HG02610 (cell line): ENCODE data around the gene STK32B.
"Not testable (repeated sequence)": the region's sequence is repeated elsewhere in the genome, so short reads cannot be mapped to it uniquely, and the experiment has no call there.

Experiments
- ATAC-seq: cut with Tn5 transposase; IDR thresholded peaks from one replicate; pipeline ENCODE4 v1.9.1; 2021; ENCODE audit warnings: mild to moderate bottlenecking, moderate library complexity; ENCODE audit not compliant: unreplicated experiment

STK32B gene

GRCh38 chr4:5200513-5200912 lies 149.2 kb downstream of the STK32B start:
- ATAC-seq, result no peak

- ATAC-seq, result no peak
Measured at GRCh38 chr4:5203309-5203992, 152.2 kb downstream of the STK32B start.

DNA sequence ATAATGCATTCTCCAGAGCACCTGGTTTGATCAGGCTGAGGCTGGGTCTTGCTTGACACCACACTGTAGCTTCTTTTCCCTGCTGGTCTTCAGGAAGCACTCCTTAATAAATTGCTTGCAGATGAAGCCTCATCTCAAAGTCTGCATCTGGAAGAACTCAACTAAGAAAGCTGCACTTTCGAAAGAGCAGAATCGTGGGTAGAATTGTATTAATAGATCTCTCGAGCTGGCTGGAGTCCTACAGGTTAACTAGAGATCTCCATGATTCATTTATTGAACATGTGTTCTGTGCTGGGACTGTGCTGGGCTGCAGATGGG lies 152.7 kb downstream of the STK32B start:
- ATAC-seq, result no peak

DNA sequence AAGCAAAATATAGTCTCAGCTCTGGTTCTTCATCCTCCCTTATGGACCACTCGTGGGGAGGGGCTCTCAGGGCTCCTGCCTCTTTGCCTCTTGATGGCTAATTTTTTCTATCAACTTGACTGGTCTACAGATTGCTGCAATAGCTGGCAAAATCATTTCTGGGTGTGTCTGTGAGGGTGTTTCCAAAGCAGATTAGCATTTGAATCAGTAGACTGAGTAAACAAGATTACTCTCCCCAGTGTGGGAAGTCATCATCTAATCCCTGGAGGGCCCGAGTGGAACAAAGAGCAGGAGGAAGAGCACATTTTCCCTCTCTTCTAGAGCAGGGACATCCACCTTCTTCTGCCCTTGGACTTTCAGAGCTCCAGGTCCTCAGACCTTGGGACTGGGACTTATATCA lies 153.5 kb downstream of the STK32B start:
- no peak for ATAC-seq

DNA sequence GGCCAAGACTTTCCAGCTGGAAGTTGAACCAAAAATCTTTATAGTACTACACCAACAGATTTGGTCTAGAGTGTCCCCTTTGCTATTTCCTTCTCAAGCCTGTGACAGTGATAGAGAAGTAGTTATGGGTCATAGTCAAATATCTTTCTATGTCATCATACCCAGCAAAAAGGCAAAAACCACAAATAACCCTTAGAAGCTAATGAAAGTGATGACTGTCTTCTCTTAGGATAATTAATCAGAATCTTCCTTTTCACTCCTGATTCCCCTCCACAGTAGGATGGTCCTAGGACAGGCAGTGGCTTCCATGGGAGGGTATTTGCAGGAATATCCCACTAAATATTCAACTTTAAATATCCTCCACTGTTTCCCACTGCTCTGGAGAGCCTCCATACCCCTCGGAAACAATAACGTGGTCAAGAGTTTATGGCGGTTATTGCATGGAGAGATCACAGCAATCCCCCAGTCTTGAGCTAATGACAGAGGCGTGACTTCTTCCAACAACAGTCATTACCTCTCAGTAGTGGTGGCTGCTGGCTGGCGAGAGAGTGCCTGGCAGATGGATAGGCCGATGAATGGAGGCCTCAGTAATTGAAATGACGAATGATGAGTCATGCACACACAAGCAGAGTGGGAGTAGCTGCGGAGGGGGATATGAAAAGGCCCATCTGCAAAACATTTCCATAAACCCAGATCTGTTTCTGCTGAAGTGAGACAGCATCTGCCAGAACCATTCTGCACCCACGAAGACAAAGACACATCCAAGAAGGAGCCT lies 154.9 kb downstream of the STK32B start:
- ATAC-seq, result no peak

DNA sequence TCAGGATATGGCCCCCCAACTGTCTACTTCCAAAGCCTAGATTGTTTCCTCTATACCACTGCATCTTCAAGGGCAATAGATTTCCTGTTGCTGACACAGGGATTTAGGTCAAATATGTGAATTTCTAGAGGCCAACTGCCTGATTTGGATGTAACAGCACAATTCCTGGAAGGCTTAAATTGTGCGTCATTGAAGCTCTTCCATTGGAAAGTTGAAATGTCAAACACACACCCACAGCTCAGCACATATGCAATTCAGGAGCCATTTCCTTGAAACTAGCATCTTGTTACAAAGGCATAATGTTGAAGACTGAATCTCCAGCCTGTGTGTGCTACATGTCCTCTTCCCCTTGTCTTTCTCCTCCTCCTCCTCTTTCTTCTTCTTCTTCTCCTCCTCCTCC lies 158.6 kb downstream of the STK32B start:
- no peak for ATAC-seq

GRCh38 chr4:5211282-5211839 lies 160.1 kb downstream of the STK32B start:
- no peak for ATAC-seq

DNA sequence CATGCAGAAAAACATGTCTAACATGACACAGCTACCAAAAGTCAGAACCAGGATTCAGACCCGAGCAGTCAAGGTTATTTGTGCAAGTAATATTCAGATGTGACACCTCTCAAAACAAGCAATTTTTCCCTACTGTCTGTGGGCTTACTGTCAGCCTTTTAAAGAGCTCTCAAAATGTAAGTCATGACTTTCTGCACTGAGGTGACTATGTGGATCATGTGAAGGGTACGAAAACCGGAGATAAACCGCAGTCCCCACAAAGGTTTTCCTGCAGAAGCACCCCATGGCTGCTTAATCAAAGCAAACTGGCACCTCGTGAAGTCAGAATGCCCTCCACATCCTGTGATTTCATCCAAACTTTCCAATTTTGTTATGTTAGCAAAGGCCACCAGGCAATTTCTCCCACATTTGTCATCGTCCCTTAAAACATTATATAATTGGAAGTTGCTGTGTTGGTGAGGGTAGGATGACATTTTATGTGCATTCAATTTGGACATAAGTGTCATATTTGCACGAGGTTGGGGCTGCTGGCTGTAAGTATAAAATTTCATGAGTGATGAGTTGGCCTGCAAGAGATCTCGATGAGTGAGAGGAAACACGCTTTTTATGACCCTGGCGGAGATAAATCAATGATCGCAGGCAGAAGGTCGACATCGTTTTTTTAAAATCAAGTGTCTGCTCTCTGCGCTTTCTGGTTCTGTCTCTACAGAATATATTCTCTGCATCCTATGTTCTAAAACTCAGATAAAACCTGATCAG lies 161.2 kb downstream of the STK32B start:
- no peak for ATAC-seq

- no peak for ATAC-seq
Measured at GRCh38 chr4:5213087-5213595, 161.9 kb downstream of the STK32B start.

DNA sequence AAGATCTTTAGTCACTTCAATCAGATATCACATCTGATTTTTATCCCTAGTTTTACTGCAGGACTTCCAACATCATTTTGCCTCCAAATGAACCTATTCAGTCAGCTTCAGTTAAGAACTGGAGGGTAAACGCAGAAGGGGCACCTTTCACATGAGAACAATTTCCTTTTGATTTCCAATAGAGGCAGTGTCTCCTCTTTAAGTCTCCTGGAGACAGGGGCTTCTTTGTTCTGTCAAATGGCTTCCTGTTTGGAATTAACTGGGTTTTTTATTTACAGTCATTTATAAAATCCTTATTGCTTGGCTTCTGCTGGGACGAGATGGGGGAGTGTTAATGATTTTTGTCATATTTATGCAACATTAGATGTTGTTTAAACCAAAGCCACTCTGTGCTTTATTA lies 164.0 kb downstream of the STK32B start:
- no peak for ATAC-seq

- ATAC-seq, result no peak
Measured at GRCh38 chr4:5217421-5217820, 166.1 kb downstream of the STK32B start.

- no peak for ATAC-seq
Measured at GRCh38 chr4:5218376-5219069, 167.2 kb downstream of the STK32B start.

GRCh38 chr4:5220028-5220427 lies 168.7 kb downstream of the STK32B start:
- no peak for ATAC-seq

DNA sequence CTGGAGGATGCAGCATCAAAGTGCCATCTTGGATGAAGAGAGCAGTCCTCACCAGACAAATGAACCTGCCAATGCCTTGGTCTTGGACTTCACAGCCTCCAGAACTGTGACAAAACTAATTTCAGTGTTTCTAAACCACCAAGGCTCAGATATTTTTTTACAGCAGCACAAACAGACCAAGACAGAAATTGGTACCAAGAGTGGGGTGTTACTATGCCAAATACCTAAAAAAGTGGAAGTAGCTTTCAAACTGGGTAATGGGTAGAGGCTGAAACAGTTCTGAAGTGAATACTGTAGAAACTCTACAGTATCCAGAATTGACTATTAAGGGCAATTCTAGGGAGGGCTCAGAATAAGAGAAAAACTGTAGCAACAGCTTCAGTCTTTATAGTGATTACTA lies 170.8 kb downstream of the STK32B start:
- no peak for ATAC-seq

DNA sequence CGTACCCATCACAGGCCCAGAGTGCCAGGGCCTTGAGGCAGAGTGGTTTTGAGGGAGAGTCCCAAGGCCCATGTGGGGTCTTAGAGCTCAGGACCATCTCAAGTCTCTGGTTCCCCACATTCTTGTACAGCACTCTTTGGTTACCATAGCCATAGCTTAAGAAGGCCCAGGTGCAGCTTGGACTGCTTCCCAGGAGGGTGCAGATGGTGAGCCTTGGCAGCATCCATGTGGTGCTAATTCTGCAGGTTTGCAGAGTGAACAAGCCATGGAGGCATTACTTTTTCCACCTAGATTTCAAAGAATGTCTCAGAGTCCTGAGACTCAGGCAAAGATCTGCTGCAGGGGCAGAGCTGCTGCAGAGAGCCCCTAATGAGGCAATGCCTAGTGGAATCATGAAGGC lies 171.7 kb downstream of the STK32B start:
- ATAC-seq, result no peak

DNA sequence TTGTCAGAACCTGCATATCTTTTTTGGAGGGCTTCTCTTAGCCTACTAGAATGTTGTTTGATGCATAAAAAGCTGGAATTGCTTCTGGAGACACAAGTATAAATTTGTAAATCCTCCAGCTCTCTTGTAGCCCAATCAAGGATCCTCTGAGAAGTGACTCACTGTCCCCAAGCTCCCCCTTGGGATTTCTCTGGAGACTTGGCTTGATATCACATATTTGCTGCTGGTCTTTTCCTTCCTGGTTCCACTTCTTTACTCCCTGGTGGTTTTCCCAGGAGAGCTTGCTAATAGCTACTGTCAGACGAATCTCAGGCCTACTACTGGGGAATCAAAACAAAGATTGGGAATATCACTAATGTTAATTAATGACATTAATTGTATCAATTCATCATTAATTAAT lies 173.1 kb downstream of the STK32B start:
- ATAC-seq, result no peak

DNA sequence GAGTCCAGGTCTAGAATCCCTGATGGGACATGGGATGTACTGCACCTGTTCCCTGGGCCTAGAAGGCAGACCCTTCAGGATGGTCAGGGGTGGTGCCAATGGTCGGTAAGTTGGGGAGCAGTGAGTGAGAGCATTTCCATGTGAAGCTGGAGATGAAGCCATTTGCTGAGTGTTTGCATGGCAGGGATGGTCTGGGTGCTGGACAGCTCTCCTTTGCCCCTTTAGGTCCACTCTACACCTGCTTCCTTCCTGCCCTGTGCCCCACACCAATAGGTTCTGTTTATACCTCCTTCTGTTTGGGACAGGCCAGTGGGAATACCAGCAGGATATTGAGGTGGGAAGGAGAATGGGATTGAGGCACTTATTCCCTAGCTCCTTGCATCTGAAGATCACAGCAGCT lies 181.3 kb downstream of the STK32B start:
- ATAC-seq, result no peak

DNA sequence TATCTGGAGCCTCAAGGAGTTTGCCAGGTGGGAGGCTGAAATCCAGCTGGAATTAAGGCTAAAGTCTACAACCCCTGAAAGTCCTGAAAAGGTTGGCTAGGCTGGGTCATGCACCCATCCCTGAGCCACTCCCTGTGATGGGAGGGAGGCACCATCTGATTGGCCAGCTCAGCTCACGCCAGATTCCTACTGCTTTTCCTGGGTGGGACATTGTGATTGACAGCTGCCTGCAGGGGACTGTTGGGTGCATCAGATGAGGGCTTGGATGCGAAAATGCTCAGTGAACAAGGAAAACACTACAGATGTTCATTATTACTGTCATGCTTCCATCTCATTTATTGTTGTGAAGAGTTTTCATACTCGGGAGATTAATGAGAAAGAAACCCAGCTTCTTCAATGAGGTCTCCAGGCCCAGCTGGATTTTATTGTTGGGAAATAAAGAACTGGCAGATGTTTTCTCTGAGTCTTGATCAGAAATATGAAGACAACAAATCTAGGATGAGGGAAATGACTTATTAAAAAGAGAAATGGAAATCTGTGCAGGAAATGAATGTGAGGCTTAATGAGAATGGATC lies 185.9 kb downstream of the STK32B start:
- no peak for ATAC-seq

DNA sequence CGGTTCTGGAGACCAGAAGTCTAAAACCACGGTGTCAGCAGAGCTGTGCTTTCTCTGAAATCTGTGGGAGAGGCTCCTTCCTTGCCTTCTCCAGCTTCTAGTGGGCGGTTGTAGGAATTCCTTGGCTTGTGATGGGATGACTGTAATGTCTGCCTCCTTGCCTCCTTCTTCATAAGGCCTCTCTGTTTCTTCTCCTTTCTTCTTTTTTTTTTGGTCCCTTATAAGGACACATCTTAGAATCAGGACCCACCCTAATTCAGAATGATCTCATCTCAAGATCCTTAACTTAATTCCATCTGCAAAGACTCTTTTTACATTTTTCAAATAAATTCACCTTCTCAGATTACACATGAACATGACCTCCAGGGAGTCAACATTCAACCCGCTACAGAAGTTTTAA lies 186.9 kb downstream of the STK32B start:
- no peak for ATAC-seq

DNA sequence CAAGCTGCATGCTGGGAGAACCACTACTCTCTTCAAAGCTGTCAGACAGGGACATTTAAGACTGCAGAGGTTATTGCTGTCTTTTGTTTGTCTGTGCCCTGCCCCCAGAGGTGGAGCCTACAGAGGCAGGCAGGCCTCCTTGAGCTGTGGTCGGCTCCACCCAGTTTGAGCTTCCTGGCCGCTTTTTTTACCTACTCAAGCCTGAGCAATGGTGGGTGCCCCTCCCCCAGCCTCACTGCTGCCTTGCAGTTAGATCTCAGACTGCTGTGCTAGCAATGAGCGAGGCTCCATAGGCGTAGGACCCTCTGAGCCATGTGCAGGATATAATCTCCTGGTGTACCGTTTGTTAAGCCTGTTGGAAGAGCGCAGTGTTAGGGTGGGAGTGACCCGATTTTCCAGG lies 195.8 kb downstream of the STK32B start:
- ATAC-seq, result not testable (repeated sequence)

DNA sequence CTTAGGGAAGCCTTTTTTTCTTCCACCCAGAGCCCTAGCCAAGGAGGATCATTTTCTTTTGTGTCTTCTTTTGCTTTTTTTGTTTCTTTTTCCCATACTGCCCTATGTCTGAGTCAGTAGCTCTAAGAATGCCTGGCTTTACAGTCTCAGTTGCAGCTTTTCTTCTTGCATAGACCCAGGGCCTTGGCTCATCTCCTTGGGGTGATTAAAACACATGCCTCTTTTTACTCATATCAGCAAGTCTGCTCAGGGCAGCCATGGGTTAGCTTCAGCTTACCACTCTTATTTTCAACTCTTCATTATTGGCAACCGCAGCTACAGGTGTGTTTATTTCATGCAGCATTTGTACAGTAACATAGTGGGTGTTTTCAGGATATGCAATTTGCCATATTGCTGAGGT lies 196.5 kb downstream of the STK32B start:
- ATAC-seq, result no peak
